Germinal center (tissue), 1 donor: ENCODE results near the gene PRTN3.
"Not testable (repeated sequence)": the region's sequence is repeated elsewhere in the genome, so short reads cannot be mapped to it uniquely, and the experiment has no call there.

Experiments
- DNase-seq: peaks from one replicate; pipeline ENCODE4 v3.0.0; 2012; ENCODE audit warnings: mixed read lengths, low spot score

Gene PRTN3

GRCh38 chr19:882871-883497 lies 42.2 kb downstream of the PRTN3 start:
- no peak for DNase-seq

GRCh38 chr19:883661-884211 lies 42.9 kb downstream of the PRTN3 start:
- DNase-seq = no peak

GRCh38 chr19:884420-885211 lies 43.8 kb downstream of the PRTN3 start:
- DNase-seq = no peak

- no peak for DNase-seq
These were observed 44.9 kb downstream of the PRTN3 start for GRCh38 chr19:885536-886224.

GRCh38 chr19:887072-887471 lies 46.3 kb downstream of the PRTN3 start:
- no peak for DNase-seq

- DNase-seq = no peak
These were observed 46.8 kb downstream of the PRTN3 start for GRCh38 chr19:887599-887998.

GRCh38 chr19:888581-889385 lies 48.0 kb downstream of the PRTN3 start:
- no peak for DNase-seq

- no peak for DNase-seq
These were observed 49.0 kb downstream of the PRTN3 start for GRCh38 chr19:889662-890295.

- DNase-seq = no peak
These were observed 50.0 kb downstream of the PRTN3 start for GRCh38 chr19:890831-891230.

- not testable (repeated sequence) for DNase-seq
These were observed 50.8 kb downstream of the PRTN3 start for GRCh38 chr19:891421-892200.

- peak; percentile 59 for DNase-seq
These were observed 51.6 kb downstream of the PRTN3 start for GRCh38 chr19:892243-892893.

- DNase-seq = peak; percentile 95
These were observed 52.3 kb downstream of the PRTN3 start, which contains the start of the genes MED16 and RNU6-9 for GRCh38 chr19:892894-893689. Gene MED16, minus strand, starts transcription at chr19:893187. Its CDS starts 2,056 bp downstream, at chr19:891131. Gene RNU6-9, plus strand, starts transcription at chr19:893484.

GRCh38 chr19:896434-896833 lies 55.6 kb downstream of the PRTN3 start:
- DNase-seq = no peak

GRCh38 chr19:896999-897398 lies 56.2 kb downstream of the PRTN3 start:
- no peak for DNase-seq

GRCh38 chr19:897442-898039 lies 56.7 kb downstream of the PRTN3 start:
- no peak for DNase-seq
